ENCODE results near the gene ARHGAP5.
A peak's percentile ranks its signal among the peaks of the same experiment; 100 is the strongest.

Gene ARHGAP5

GRCh38 chr14:32077081-32078022, at the start of gene ARHGAP5:
Gene ARHGAP5, plus strand, starts transcription at chr14:32077304. Its CDS starts 13,366 bp downstream, at chr14:32090670.
- peak; percentile 21 for DNase-seq (ENCODE audit: low read depth)

- peak; percentile 61 for DNase-seq (ENCODE audit: low read depth)
Measured at GRCh38 chr14:32028599-32028998, 48.5 kb upstream of the ARHGAP5 start.

GRCh38 chr14:32033543-32033942, 43.6 kb upstream of the ARHGAP5 start:
- no peak for DNase-seq (ENCODE audit: low read depth)

- DNase-seq (ENCODE audit: low read depth) = peak; percentile 26
Measured at GRCh38 chr14:32038876-32039275, 38.2 kb upstream of the ARHGAP5 start.

- no peak for DNase-seq (ENCODE audit: low read depth)
Measured at GRCh38 chr14:32039401-32040030, 37.6 kb upstream of the ARHGAP5 start.

GRCh38 chr14:32043624-32044023, 33.5 kb upstream of the ARHGAP5 start:
- DNase-seq (ENCODE audit: low read depth) = no peak

- DNase-seq (ENCODE audit: low read depth) = no peak
Measured at GRCh38 chr14:32044454-32044853, 32.6 kb upstream of the ARHGAP5 start.

- peak; percentile 12 for DNase-seq (ENCODE audit: low read depth)
Measured at GRCh38 chr14:32047791-32048190, 29.3 kb upstream of the ARHGAP5 start.

GRCh38 chr14:32049361-32050088, 27.6 kb upstream of the ARHGAP5 start:
- no peak for DNase-seq (ENCODE audit: low read depth)

GRCh38 chr14:32050878-32051277, 26.2 kb upstream of the ARHGAP5 start:
- DNase-seq (ENCODE audit: low read depth) = no peak

- DNase-seq (ENCODE audit: low read depth) = no peak
Measured at GRCh38 chr14:32054536-32054935, 22.6 kb upstream of the ARHGAP5 start.

- no peak for DNase-seq (ENCODE audit: low read depth)
Measured at GRCh38 chr14:32055175-32055574, 21.9 kb upstream of the ARHGAP5 start.

GRCh38 chr14:32059702-32060101, 17.4 kb upstream of the ARHGAP5 start:
- DNase-seq (ENCODE audit: low read depth) = no peak

- DNase-seq (ENCODE audit: low read depth) = no peak
Measured at GRCh38 chr14:32064931-32065330, 12.2 kb upstream of the ARHGAP5 start.

- DNase-seq (ENCODE audit: low read depth) = no peak
Measured at GRCh38 chr14:32068708-32069107, 8.4 kb upstream of the ARHGAP5 start.

- no peak for DNase-seq (ENCODE audit: low read depth)
Measured at GRCh38 chr14:32070282-32070681, 6.8 kb upstream of the ARHGAP5 start.

- DNase-seq (ENCODE audit: low read depth) = no peak
Measured at GRCh38 chr14:32072676-32073075, 4.4 kb upstream of the ARHGAP5 start.

- DNase-seq (ENCODE audit: low read depth) = peak; percentile 78
Measured at GRCh38 chr14:32073537-32074189, 3.4 kb upstream of the ARHGAP5 start.

- peak; percentile 80 for DNase-seq (ENCODE audit: low read depth)
Measured at GRCh38 chr14:32074887-32075572, 2.1 kb upstream of the ARHGAP5 start.

GRCh38 chr14:32075672-32076277, 1.3 kb upstream of the ARHGAP5 start:
- DNase-seq (ENCODE audit: low read depth) = peak; percentile 41

Measured in amniotic epithelial cell (primary cell).